ENCODE measurements around the gene GRK7.

Gene GRK7, protein sequence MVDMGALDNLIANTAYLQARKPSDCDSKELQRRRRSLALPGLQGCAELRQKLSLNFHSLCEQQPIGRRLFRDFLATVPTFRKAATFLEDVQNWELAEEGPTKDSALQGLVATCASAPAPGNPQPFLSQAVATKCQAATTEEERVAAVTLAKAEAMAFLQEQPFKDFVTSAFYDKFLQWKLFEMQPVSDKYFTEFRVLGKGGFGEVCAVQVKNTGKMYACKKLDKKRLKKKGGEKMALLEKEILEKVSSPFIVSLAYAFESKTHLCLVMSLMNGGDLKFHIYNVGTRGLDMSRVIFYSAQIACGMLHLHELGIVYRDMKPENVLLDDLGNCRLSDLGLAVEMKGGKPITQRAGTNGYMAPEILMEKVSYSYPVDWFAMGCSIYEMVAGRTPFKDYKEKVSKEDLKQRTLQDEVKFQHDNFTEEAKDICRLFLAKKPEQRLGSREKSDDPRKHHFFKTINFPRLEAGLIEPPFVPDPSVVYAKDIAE (N-terminal part only)

GRCh38 chr3:141763088-141763750 lies at the start of gene GRK7:
Gene GRK7, plus strand, starts transcription at chr3:141763408. Its CDS starts 14,877 bp downstream, at chr3:141778285.
- DNase-seq = no peak

GRCh38 chr3:141714671-141715070 lies 48.5 kb upstream of the GRK7 start:
- DNase-seq = no peak

- DNase-seq = no peak
Measured at GRCh38 chr3:141722081-141722480, 41.1 kb upstream of the GRK7 start.

GRCh38 chr3:141722648-141723047 lies 40.6 kb upstream of the GRK7 start:
- DNase-seq = no peak

- DNase-seq = no peak
Measured at GRCh38 chr3:141723255-141723654, 40.0 kb upstream of the GRK7 start.

- DNase-seq = no peak
Measured at GRCh38 chr3:141724186-141724585, 39.0 kb upstream of the GRK7 start.

GRCh38 chr3:141725036-141725435 lies 38.2 kb upstream of the GRK7 start:
- no peak for DNase-seq

DNA sequence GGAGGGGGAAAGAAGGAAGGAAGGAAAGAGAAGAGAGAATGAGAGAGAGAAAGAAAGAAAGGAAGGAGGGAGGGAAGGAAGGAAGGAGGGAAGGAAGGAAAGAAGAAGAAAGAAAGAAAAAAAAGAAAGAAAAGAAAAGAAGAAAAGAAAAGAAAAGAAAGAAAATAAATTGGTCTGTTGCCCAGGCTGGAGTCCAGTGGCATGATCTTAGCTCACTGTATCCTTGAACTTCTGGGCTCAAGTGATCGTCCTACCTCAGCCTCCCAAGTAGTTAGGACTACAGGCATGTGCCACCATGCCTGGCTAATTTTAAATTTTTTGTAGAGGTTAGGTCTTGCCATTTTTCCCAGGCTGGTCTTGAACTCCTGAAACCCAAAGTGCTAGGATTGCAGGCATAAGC lies 36.7 kb upstream of the GRK7 start:
- no peak for DNase-seq

- no peak for DNase-seq
Measured at GRCh38 chr3:141728355-141728892, 34.8 kb upstream of the GRK7 start.

GRCh38 chr3:141729240-141729639 lies 34.0 kb upstream of the GRK7 start:
- no peak for DNase-seq

DNA sequence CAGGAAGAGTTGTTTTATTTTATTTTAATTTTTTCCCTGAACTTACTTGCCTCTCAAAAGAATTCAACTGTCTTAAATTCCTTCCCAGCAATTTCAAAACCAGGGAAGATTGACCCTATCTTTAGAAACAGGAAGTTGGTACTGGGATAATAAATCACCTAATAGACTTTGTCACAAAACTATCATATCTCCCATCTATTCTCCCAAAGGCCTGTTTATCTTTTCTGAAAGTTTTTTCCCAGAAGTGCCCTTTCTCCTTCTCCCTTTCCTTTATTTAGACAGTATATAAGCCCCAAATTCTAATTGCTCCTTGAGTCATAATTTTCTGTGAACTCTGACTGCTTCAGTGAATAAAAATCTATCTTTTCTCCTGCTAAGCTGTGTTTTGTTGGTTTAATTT lies 28.0 kb upstream of the GRK7 start:
- DNase-seq = no peak

- no peak for DNase-seq
Measured at GRCh38 chr3:141735770-141736465, 27.3 kb upstream of the GRK7 start.

DNA sequence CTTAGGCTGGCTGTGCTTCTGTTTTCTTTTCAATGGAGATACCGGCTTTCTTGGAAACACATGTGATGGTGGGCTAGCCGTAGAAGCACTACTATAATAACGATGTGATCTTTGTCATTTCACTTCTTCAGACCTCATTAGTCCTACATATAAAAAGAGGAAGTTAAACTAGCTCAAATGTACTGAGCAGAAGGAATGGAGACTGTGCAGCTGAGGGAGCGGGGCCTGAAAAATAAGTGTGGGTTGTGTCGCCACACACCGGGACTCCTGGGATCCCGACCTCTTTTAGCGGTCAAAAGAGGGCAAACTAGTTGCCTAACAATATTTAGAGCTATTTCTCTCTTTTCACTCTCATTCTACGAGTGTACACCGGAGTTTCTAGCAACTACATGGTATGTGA lies 26.1 kb upstream of the GRK7 start:
- no peak for DNase-seq

- DNase-seq = no peak
Measured at GRCh38 chr3:141737678-141738021, 25.6 kb upstream of the GRK7 start.

DNA sequence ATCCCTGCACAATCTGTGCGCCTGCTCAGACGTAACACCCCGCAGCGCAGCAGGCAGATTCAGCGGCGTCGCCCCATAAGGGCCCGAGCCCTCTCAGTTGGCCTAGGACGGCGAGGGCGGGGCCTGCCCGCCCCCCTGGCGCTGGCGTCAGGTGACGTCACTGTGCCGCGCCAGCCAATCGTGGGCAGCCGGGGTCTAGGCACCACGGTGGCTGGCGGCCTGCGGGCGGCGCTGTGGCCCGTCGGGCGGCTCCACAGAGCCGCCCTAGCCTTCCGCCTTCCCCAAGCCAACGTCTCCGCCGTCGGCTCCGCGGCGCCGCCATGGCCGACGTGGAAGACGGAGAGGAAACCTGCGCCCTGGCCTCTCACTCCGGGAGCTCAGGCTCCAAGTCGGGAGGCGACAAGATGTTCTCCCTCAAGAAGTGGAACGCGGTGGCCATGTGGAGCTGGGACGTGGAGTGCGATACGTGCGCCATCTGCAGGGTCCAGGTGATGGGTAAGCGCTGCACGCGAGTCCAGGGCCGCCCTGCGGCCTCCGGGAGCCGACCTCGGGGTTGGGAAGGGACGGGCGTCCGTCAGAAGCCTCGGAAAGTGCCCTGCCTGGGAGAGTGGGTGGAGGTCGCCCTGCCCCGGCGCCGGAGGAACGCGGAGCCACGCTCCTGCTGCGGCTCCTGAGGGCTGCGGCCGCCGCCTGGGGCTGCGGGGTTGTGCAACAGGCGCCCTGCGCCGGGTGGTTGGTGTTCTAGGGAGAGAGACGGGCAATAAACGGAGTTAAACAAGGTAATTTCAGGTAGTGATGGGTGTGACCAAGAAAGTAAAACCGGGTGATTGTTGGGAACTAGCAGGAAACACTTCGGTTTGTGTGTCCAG lies 25.0 kb upstream of the GRK7 start, which contains the start of gene RNF7:
Gene RNF7 (plus strand): TSS at position 277 of the 869 bp plus-strand sequence. CDS start 44 bp downstream, at position 321.
- peak; percentile 95 for DNase-seq

- peak; percentile 6 for DNase-seq
Measured at GRCh38 chr3:141738891-141739363, 24.3 kb upstream of the GRK7 start.

GRCh38 chr3:141739731-141740130 lies 23.5 kb upstream of the GRK7 start:
- DNase-seq = no peak

GRCh38 chr3:141740349-141740748 lies 22.9 kb upstream of the GRK7 start:
- no peak for DNase-seq

DNA sequence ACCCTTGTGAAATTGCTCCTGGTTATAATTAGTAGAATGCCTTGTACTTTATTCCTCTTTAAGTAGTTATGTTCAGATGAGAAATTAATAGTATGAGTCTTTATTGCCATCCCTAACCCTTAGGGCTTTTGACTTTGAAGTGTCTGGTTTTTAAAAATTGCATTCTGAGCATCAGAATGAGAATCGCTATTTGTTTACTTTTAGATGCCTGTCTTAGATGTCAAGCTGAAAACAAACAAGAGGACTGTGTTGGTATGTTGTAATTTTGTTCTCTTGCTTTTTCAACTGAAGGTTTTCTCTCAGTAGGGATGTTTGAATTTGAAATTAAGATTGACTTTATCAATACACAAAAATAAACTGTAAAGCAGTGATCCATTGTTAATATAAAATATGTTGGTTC lies 19.9 kb upstream of the GRK7 start:
- no peak for DNase-seq

DNA sequence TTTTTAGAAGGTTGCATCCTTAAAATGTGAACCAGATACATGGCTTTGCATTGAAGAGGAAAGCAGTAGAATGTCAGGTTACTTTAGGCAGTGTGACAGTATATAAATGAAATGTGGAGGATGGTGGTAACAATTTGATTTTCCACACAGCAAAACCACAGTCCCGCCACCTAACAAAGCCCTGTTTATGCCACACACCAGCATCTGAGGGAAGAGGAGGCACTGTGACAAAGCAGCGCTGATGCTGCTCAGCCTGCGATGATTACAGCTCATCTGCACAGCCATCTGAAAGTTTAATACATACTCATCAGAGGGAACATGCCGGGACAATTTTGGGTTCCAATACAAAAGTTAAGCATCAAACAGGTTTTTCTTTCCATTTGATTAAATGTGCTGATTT lies 16.2 kb upstream of the GRK7 start:
- no peak for DNase-seq

DNA sequence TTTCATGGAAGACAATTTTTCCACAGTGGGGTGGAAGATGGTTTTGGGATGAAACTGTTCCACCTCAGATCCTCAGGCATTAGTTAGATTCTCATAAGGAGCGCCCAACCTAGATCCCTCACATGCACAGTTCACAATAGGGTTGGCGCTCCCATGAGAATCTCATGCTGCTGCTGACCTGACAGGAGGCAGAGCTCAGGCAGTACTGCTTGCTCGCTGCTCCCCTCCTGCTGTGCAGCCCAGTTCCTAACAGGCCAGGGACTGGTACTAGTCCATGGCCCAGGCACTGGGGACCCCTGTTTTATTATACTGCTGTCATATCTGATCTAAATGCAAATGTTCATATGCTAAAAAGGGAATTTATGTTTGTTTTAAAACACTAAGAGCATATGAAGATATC lies 9.8 kb upstream of the GRK7 start:
- no peak for DNase-seq

DNA sequence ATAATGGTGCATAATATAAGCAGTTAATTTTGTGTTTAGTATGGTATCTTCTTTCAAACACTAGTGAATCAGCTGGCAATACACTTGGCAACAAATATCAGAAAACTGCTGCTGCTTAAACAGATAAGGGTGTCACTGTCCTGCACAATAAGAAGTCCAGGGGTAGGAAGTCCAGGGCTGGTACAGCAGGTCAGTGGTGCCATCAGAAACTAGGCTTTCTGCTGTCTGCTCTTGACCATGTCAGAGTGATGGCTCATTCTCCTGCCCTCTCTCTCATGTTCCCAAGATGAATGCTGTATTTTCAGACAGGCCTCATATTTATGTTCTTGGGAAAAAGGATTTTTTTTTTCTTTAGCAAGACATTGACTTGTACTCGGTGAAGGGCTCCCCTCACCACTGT lies 9.2 kb upstream of the GRK7 start:
- no peak for DNase-seq
